ENCODE results near the gene NGRN. TPM values are rescaled to one million over a fixed set of nuclear protein-coding genes. Genes with fewer than 3 reads are reported as not detected.

Gene NGRN
- total and polyA plus RNA-seq, 2 experiments from 2014 or later: 88.9 to 131 TPM

DNA sequence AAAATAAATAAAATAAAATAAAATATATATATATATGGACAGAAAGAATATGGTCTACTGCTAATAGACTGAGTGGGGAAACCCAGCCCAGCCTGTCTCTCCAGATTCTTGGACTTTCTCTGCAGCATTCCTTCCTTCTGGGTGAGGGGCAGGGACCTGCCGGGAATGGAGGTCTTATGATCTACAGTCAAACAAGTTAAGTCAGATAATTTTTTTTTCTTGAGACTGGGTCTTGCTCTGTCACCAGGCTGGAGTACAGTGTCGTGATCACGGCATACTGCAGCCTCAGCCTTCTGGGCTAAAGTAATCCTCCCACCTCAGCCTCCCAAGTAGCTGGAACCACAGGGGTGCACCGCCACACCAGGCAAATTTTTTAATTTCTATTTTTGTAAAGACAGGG lies 53.1 kb downstream of the NGRN start (continued):
- TF ChIP-seq, protein P1, sequence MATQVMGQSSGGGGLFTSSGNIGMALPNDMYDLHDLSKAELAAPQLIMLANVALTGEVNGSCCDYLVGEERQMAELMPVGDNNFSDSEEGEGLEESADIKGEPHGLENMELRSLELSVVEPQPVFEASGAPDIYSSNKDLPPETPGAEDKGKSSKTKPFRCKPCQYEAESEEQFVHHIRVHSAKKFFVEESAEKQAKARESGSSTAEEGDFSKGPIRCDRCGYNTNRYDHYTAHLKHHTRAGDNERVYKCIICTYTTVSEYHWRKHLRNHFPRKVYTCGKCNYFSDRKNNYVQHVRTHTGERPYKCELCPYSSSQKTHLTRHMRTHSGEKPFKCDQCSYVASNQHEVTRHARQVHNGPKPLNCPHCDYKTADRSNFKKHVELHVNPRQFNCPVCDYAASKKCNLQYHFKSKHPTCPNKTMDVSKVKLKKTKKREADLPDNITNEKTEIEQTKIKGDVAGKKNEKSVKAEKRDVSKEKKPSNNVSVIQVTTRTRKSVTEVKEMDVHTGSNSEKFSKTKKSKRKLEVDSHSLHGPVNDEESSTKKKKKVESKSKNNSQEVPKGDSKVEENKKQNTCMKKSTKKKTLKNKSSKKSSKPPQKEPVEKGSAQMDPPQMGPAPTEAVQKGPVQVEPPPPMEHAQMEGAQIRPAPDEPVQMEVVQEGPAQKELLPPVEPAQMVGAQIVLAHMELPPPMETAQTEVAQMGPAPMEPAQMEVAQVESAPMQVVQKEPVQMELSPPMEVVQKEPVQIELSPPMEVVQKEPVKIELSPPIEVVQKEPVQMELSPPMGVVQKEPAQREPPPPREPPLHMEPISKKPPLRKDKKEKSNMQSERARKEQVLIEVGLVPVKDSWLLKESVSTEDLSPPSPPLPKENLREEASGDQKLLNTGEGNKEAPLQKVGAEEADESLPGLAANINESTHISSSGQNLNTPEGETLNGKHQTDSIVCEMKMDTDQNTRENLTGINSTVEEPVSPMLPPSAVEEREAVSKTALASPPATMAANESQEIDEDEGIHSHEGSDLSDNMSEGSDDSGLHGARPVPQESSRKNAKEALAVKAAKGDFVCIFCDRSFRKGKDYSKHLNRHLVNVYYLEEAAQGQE (IDR thresholded peaks at IDR 0.05; ENCODE audit: unreplicated experiment): no peak
- TF ChIP-seq JUNB (IDR thresholded peaks at IDR 0.05; ENCODE audit: unreplicated experiment): no peak

DNA sequence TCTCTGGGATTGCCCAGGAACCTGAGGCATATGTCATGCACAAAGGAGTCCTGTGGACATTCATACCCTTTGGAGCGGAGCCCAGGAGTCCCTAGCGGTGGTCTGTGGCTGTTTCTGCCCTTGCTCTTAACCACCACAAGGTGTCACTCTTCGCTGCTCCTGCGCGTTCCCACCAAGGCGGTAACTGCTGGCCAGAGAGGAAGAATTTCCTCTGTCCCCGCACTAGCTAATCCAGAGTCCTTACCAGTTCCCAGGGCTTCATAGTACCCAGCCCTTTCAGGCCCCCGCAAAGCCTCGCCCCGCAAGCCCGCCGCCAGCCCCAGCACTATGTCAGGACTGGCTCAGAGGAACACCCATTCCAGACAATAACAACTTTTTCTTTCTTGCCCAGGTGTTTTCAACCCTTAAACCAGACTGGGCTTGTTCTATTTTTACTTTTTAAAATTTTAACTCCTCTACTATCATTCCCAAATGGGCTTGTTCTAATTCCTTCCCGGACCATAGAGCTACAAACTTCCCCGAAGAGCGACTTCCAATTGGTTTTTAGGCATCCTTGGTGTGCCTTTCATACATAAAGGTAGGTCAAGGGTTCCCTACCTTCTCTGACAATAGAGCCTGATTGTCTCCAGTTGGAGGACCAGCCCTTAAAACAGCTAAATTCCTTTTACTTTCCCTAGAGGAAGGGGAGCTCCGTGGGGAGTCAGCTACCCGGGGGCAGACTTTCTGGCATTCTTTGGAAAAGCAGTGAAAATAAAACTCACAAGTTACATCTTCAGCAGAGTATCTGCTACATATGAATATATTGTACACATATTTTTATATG lies 54.8 kb downstream of the NGRN start:
- peak overlapping the region; percentile 85 for H3K27ac Mint-ChIP-seq
- Histone ChIP-seq H3K36me3 (ENCODE audit: insufficient read depth) (no peaks in the 10 kb centered on the region), H3K27ac (ENCODE audit: low read depth) (no peak overlapping the region), H3F3A (replicated peaks; ENCODE audit: low read depth) (no peaks in the 10 kb centered on the region), H4K20me1 (replicated peaks; ENCODE audit: insufficient read depth) (no peaks in the 10 kb centered on the region), H3K27me3 (ENCODE audit: insufficient read depth) (no peaks in the 10 kb centered on the region), H3K9me2 (ENCODE audit: insufficient read depth) (no peaks in the 10 kb centered on the region), H2AFZ (peak overlapping the region; percentile 38; the same call in 1 of the 2 replicates), H3K4me1 (ENCODE audit: insufficient read depth) (peaks cover 7% of the 10 kb centered on the region; the same call in 1 of the 2 replicates), H3K4me2 (peak overlapping the region; percentile 69), H3K79me2 (replicated peaks; ENCODE audit: insufficient read depth) (no peaks in the 10 kb centered on the region), H3K4me3 (peak overlapping the region; percentile 39)
- DNase-seq (ENCODE audit: low spot score) (peak; percentile 94), ATAC-seq (peak; percentile 96)
- TF ChIP-seq STAT1 (IDR thresholded peaks at IDR 0.05; ENCODE audit: unreplicated experiment) (no peak), ZNF331 (CRISPR knock-in tag; IDR thresholded peaks at IDR 0.05; ENCODE audit: low read depth) (no peak), POLR2AphosphoS5 (IDR thresholded peaks at IDR 0.05; ENCODE audit: low read depth) (no peak), EZH2 (IDR thresholded peaks at IDR 0.05; ENCODE audit: low read depth, unreplicated experiment) (no peak), ZNF114 (CRISPR knock-in tag; IDR thresholded peaks at IDR 0.05) (no peak)
- TF ChIP-seq, protein P2, sequence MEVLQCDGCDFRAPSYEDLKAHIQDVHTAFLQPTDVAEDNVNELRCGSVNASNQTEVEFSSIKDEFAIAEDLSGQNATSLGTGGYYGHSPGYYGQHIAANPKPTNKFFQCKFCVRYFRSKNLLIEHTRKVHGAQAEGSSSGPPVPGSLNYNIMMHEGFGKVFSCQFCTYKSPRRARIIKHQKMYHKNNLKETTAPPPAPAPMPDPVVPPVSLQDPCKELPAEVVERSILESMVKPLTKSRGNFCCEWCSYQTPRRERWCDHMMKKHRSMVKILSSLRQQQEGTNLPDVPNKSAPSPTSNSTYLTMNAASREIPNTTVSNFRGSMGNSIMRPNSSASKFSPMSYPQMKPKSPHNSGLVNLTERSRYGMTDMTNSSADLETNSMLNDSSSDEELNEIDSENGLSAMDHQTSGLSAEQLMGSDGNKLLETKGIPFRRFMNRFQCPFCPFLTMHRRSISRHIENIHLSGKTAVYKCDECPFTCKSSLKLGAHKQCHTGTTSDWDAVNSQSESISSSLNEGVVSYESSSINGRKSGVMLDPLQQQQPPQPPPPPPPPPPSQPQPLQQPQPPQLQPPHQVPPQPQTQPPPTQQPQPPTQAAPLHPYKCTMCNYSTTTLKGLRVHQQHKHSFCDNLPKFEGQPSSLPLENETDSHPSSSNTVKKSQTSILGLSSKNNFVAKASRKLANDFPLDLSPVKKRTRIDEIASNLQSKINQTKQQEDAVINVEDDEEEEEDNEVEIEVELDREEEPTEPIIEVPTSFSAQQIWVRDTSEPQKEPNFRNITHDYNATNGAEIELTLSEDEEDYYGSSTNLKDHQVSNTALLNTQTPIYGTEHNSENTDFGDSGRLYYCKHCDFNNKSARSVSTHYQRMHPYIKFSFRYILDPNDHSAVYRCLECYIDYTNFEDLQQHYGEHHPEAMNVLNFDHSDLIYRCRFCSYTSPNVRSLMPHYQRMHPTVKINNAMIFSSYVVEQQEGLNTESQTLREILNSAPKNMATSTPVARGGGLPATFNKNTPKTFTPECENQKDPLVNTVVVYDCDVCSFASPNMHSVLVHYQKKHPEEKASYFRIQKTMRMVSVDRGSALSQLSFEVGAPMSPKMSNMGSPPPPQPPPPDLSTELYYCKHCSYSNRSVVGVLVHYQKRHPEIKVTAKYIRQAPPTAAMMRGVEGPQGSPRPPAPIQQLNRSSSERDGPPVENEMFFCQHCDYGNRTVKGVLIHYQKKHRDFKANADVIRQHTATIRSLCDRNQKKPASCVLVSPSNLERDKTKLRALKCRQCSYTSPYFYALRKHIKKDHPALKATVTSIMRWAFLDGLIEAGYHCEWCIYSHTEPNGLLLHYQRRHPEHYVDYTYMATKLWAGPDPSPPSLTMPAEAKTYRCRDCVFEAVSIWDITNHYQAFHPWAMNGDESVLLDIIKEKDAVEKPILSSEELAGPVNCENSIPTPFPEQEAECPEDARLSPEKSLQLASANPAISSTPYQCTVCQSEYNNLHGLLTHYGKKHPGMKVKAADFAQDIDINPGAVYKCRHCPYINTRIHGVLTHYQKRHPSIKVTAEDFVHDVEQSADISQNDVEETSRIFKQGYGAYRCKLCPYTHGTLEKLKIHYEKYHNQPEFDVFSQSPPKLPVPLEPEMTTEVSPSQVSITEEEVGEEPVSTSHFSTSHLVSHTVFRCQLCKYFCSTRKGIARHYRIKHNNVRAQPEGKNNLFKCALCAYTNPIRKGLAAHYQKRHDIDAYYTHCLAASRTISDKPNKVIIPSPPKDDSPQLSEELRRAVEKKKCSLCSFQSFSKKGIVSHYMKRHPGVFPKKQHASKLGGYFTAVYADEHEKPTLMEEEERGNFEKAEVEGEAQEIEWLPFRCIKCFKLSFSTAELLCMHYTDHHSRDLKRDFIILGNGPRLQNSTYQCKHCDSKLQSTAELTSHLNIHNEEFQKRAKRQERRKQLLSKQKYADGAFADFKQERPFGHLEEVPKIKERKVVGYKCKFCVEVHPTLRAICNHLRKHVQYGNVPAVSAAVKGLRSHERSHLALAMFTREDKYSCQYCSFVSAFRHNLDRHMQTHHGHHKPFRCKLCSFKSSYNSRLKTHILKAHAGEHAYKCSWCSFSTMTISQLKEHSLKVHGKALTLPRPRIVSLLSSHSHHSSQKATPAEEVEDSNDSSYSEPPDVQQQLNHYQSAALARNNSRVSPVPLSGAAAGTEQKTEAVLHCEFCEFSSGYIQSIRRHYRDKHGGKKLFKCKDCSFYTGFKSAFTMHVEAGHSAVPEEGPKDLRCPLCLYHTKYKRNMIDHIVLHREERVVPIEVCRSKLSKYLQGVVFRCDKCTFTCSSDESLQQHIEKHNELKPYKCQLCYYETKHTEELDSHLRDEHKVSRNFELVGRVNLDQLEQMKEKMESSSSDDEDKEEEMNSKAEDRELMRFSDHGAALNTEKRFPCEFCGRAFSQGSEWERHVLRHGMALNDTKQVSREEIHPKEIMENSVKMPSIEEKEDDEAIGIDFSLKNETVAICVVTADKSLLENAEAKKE (CRISPR knock-in tag; IDR thresholded peaks at IDR 0.05): no peak
- TF ChIP-seq, protein P3, sequence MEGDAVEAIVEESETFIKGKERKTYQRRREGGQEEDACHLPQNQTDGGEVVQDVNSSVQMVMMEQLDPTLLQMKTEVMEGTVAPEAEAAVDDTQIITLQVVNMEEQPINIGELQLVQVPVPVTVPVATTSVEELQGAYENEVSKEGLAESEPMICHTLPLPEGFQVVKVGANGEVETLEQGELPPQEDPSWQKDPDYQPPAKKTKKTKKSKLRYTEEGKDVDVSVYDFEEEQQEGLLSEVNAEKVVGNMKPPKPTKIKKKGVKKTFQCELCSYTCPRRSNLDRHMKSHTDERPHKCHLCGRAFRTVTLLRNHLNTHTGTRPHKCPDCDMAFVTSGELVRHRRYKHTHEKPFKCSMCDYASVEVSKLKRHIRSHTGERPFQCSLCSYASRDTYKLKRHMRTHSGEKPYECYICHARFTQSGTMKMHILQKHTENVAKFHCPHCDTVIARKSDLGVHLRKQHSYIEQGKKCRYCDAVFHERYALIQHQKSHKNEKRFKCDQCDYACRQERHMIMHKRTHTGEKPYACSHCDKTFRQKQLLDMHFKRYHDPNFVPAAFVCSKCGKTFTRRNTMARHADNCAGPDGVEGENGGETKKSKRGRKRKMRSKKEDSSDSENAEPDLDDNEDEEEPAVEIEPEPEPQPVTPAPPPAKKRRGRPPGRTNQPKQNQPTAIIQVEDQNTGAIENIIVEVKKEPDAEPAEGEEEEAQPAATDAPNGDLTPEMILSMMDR (conservative IDR thresholded peaks at IDR 0.05; ENCODE audit: low read depth in 2 of 2): peak; percentile 98 to 100
- H3K36me3 Mint-ChIP-seq (ENCODE audit: low read depth): no peaks in the 10 kb centered on the region
- H3K9me3 Mint-ChIP-seq: no peaks in the 10 kb centered on the region
- peaks cover 12% of the 10 kb centered on the region; the same call in 2 of the 3 replicates for H3K4me1 Mint-ChIP-seq
- peak overlapping the region; percentile 63 for H3K4me3 Mint-ChIP-seq
- H3K27me3 Mint-ChIP-seq (ENCODE audit: insufficient read depth, low read depth, poor library complexity): peaks cover 2% of the 10 kb centered on the region
